ENCODE data around the gene EHBP1. TPM values are rescaled to one million over a fixed set of nuclear protein-coding genes. Genes with fewer than 3 reads are reported as not detected.

Gene EHBP1
- total and polyA plus RNA-seq, 2 donors (not counting 3 experiments of a cell fraction or from before 2014, with no cell fraction given): 8.4 to 34.8 TPM

GRCh38 chr2:62744603-62745002 lies 39.1 kb downstream of the EHBP1 start:
- dilution Hi-C loops (cut with MboI; ENCODE audit: extremely low pct_ligation_motif_present, low sequenced_read_pairs): no loop called here
- POLR2A ChIA-PET: no interaction called here
- no peak for TF ChIP-seq MAX (IDR thresholded peaks at IDR 0.05; ENCODE audit: insufficient read depth, insufficient read length)
- no peak for TF ChIP-seq POLR2AphosphoS5 (IDR thresholded peaks at IDR 0.05; ENCODE audit: insufficient read depth, low read depth, low read length)
- TF ChIP-seq FOS (IDR thresholded peaks at IDR 0.05; ENCODE audit: borderline replicate concordance, insufficient read depth, low read length): no peak
- TF ChIP-seq MYC (IDR thresholded peaks at IDR 0.05; ENCODE audit: low read depth, low read length): no peak
- H3K9me3 ChIP-seq (replicated peaks; ENCODE audit: control insufficient read depth, insufficient read depth, low read length): no peaks in the 10 kb centered on the region
- DNase-seq (ENCODE audit: low read depth, low spot score) (no peak), FAIRE-seq (no peak)
- H3K79me2 ChIP-seq (ENCODE audit: control insufficient read depth, insufficient read depth, low read length): peaks cover 14% of the 10 kb centered on the region
- intact Hi-C loops (cut with micrococcal nuclease): no loop called here
- no TSS peak for BruUV-seq (replicated peaks)
- H4K20me1 ChIP-seq (replicated peaks; ENCODE audit: control insufficient read depth, extremely low read depth, insufficient read depth, low read length): no peaks in the 10 kb centered on the region
- H3K4me1 ChIP-seq (ENCODE audit: control insufficient read depth, extremely low read depth, insufficient read depth, low read length): no peaks in the 10 kb centered on the region
- H2AFZ ChIP-seq (ENCODE audit: low read depth, low read length): no peak overlapping the region
- H3K27me3 ChIP-seq (ENCODE audit: control insufficient read depth in 2 of 2, insufficient read depth in 2 of 2, low read length in 2 of 2): no peaks in the 10 kb centered on the region
- no peaks in the 10 kb centered on the region for H3K9me1 ChIP-seq (replicated peaks; ENCODE audit: control insufficient read depth, extremely low read depth, insufficient read depth, low read length)
- H3K9ac ChIP-seq (replicated peaks; ENCODE audit: extremely low read depth, insufficient read depth, low read length): no peak overlapping the region
- no peaks in the 10 kb centered on the region for H3K36me3 ChIP-seq (ENCODE audit: control insufficient read depth in 2 of 2, extremely low read depth in 1 of 2, insufficient read depth in 2 of 2, low read length in 2 of 2)
- no peak overlapping the region for H3K4me2 ChIP-seq (ENCODE audit: insufficient read depth, low read length)
- no peak overlapping the region for H3K4me3 ChIP-seq (replicated peaks in 1 of 3; ENCODE audit: insufficient read depth in 1 of 3, low read depth in 1 of 3, low read length in 3 of 3)
- H3K27ac ChIP-seq (ENCODE audit: insufficient read depth, low read depth, low read length): no peak overlapping the region
- CTCF ChIA-PET: interaction anchor here (1.9 kb wide), 1 partner anchor 12 kb away, joined by 10 read pairs; no protein-coding TSS in a partner anchor

- ChIA-PET CTCF (interaction anchor here (1.9 kb wide), 1 partner anchor 11 kb away, joined by 10 read pairs; no protein-coding TSS in a partner anchor), POLR2A (no interaction called here)
- FAIRE-seq (no peak), DNase-seq (ENCODE audit: low read depth, low spot score) (no peak)
- Histone ChIP-seq H3K4me3 (replicated peaks in 1 of 3; ENCODE audit: insufficient read depth in 1 of 3, low read depth in 1 of 3, low read length in 3 of 3) (no peak overlapping the region), H3K27me3 (ENCODE audit: control insufficient read depth in 2 of 2, insufficient read depth in 2 of 2, low read length in 2 of 2) (no peaks in the 10 kb centered on the region), H3K4me1 (ENCODE audit: control insufficient read depth, extremely low read depth, insufficient read depth, low read length) (no peaks in the 10 kb centered on the region), H3K27ac (ENCODE audit: insufficient read depth, low read depth, low read length) (no peak overlapping the region), H3K9ac (replicated peaks; ENCODE audit: extremely low read depth, insufficient read depth, low read length) (no peak overlapping the region), H3K9me1 (replicated peaks; ENCODE audit: control insufficient read depth, extremely low read depth, insufficient read depth, low read length) (no peaks in the 10 kb centered on the region), H3K36me3 (ENCODE audit: control insufficient read depth in 2 of 2, extremely low read depth in 1 of 2, insufficient read depth in 2 of 2, low read length in 2 of 2) (no peaks in the 10 kb centered on the region), H3K4me2 (ENCODE audit: insufficient read depth, low read length) (no peak overlapping the region), H3K9me3 (replicated peaks; ENCODE audit: control insufficient read depth, insufficient read depth, low read length) (no peaks in the 10 kb centered on the region), H4K20me1 (replicated peaks; ENCODE audit: control insufficient read depth, extremely low read depth, insufficient read depth, low read length) (no peaks in the 10 kb centered on the region), H2AFZ (ENCODE audit: low read depth, low read length) (no peak overlapping the region), H3K79me2 (ENCODE audit: control insufficient read depth, insufficient read depth, low read length) (peaks cover 12% of the 10 kb centered on the region)
- intact Hi-C loops (cut with micrococcal nuclease) (no loop called here), dilution Hi-C loops (cut with MboI; ENCODE audit: extremely low pct_ligation_motif_present, low sequenced_read_pairs) (no loop called here)
- no TSS peak for BruUV-seq (replicated peaks)
- TF ChIP-seq EZH2 (IDR thresholded peaks at IDR 0.05; ENCODE audit: borderline replicate concordance, low read depth, low read length, severe bottlenecking): no peak
- no peak for TF ChIP-seq JUN (IDR thresholded peaks at IDR 0.05; ENCODE audit: borderline replicate concordance, insufficient read depth, insufficient read length, low read depth)
- no peak for TF ChIP-seq GATA2 (IDR thresholded peaks at IDR 0.05; ENCODE audit: insufficient read depth, insufficient read length, low read depth, low read length)
- no peak for TF ChIP-seq MAX (IDR thresholded peaks at IDR 0.05; ENCODE audit: insufficient read depth, insufficient read length)
- TF ChIP-seq POLR2A (IDR thresholded peaks at IDR 0.05; ENCODE audit: low read depth, low read length): no peak
- no peak for TF ChIP-seq POLR2AphosphoS5 (IDR thresholded peaks at IDR 0.05; ENCODE audit: insufficient read depth, low read depth, low read length)
- TF ChIP-seq MYC (IDR thresholded peaks at IDR 0.05; ENCODE audit: low read depth, low read length): no peak
- TF ChIP-seq FOS (IDR thresholded peaks at IDR 0.05; ENCODE audit: borderline replicate concordance, insufficient read depth, low read length): no peak
- no peak for TF ChIP-seq CTCF (IDR thresholded peaks at IDR 0.05; ENCODE audit: extremely low read depth in 1 of 2, insufficient read depth in 1 of 2, low read depth in 1 of 2, low read length in 2 of 2)
Observed at GRCh38 chr2:62745891-62746481, 40.5 kb downstream of the EHBP1 start.
